Hematopoietic multipotent progenitor cell treated with erythropoietin and hydrocortisone succinate and interleukin-3 and kit ligand, for 17 days (in vitro differentiated cells): ENCODE results near the gene GREM2.

Source experiments
- DNase-seq: peaks from one replicate; pipeline ENCODE4 v3.0.0-alpha.2; 2015; ENCODE audit warnings: low spot score

GREM2 gene

DNA sequence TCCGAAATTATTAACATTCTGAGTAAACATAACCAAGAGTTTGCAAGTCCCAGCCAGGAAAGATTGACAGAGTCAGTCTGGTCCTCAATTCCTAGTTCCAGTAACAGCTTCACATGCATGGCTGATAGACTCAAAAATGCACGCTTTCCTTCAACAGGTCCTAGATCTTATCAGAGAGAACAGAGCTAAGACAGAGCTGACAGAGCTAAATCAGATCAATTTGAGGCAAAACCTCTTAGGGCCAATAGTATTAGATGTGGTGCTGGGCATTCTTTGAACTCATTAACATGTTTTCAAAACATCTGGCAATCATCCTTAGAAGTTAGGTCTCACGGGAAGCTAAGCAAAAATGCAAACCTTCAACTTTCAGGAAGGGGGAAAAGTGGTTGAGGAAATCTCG, 114.0 kb downstream of the GREM2 start:
- DNase-seq, result no peak

DNA sequence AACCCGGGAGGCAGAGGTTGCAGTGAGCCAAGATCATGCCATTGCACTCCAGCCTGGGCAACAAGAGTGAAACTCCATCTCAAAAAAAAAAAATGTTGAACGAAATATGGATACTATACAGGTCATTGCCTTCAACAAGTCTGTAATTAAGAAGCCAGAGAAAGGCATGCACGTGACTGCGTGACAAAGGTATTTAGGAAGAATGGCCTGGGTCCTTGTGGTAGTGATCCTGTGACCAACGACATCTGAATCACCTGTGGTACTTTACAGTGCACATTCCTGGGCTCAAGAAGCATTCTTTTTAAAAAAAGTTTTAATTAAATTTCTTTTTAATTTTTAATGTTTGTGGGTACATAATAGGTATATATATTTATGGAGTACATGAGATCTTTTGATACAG, 115.0 kb downstream of the GREM2 start:
- no peak for DNase-seq

DNA sequence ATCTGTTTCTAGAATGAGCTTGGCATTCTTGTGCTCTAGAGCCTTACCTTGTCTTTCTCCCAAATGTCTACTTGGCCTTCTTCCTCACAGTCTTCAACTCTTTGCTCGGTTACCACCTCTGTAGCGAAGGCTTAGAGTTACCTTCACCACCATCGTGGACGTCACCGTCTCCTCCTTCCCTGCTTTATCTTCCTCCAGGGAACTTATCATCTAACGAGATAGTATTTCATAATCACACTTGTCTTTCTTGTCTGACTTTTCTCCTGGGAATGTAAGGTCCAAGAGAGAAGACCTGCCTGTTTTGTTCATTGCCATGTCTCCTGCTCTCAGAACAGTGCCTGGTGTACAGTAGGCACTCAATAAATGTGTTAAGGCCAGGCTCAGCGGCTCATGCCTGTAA, 115.6 kb downstream of the GREM2 start:
- no peak for DNase-seq

DNA sequence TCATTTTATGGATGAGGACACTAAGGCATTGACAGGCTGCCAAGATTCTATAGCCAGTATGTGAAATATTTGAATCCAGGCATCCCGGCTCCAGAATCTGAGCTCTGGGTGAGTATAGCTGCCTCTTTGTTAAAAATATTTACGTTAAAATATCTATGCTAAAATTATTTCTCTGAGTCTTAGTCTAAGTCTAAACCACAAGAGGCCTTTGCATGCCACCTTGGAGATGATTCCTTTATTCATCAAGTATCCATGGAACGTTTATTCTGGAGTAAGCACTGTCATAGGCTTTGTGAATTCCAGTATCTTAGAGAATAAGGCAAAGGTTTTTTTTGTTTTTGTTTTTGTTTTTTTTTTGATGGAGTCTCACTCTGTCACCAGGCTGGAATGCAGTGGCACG, 116.4 kb downstream of the GREM2 start:
- DNase-seq, result no peak

DNA sequence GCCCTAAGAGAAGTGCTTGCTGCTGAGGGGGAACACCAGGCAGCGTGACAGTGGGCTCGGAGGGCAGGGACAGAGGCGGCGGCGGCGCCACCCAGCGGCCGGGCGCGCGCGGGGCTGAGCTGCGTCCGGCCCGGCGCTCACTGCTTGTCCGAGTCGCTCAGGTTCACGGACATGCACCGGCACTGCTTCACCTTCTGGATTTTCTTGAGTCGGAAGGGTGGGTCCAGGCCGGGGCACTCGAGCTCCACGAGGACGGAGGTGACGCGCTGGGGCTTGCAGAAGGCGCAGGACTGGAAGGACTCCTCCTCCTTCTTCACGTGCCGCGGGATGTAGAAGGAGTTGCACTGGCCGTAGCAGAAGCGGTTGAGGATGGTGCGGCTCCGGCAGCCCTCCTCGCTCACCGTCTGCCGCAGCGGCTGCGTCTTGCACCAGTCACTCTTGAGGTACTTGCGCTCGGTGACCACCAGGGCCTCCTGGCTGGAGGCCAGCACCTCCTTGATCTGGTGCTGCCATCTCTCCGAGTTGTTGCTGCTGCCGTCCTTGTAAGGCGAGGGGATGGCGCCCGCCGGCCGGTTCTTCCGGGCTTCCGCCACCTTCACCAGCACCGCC, 119.0 kb downstream of the GREM2 start:
- no peak for DNase-seq

DNA sequence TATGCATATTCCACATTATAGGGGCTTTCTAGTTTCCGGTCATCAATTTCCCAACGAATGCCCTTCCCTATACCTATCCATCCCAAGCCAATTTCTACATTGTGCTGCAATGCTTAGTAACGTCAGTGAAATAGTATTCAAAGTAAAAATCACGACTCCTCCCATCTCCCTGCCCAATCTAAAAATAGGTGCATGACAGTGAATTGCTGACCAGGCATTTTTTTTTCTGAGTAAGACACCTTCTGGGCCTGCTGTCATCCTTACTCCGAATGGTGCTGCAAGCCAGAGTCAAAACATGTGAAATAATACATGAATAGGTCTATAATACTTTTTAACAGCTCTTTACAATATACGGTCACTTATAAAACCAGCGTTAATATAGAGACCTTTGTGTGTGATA, 120.2 kb downstream of the GREM2 start:
- DNase-seq, result no peak

DNA sequence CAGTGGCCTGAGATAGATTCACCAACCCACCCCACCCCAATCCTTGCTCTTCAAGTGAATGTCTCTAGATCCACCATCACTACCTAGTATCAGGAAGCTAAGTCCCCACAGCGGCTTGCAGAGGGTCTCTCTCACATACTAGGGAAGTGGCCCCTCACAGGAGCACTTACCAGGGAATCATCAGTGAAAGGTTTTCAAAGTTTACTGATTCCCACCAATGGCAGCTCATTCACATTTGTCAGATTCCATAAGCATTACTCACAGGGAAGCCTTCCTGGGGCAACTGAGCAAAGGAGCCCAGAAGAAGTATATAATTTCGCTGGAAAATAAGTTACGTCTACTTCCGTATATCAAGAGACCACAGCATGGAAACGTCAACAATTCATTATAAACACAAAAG, 120.8 kb downstream of the GREM2 start:
- no peak for DNase-seq

DNA sequence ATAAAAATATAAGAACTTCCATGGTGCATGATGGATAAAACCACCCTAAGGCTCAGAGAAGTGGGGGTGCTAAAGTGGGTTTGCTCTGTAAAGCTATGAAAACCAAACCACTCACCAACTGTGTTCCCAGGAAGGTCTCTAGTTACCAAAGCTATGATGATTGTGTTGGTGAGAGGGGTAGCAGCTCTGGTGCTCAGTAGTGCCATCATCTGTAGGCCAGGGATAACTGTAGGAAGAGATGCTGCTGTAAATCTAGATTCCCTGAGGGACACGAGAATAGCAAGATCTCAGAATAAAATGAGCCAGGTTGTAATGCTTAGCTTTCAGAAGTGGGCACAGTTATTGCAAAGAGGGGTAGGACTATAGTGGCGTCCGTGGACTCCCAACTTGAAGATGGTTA, 124.5 kb downstream of the GREM2 start:
- DNase-seq, result no peak

DNA sequence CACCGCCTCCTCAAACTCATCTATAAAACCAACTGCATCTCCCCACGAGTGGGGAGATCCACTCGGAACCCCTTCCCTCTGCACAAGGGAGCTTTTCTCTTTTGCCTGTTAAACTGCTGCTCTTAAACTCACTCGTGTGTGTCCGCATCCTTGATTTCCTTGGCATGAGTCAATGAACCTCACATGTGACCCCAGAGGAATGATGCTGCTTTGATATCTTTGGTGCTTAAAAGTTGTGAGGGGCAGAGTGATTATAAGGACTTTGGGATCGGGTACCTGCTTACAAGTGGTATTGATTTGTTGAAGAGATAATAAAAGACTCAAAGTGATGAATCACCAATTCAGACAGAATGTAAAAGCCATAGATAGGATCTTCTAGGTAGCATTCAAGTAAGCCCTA, 125.3 kb downstream of the GREM2 start:
- no peak for DNase-seq

DNA sequence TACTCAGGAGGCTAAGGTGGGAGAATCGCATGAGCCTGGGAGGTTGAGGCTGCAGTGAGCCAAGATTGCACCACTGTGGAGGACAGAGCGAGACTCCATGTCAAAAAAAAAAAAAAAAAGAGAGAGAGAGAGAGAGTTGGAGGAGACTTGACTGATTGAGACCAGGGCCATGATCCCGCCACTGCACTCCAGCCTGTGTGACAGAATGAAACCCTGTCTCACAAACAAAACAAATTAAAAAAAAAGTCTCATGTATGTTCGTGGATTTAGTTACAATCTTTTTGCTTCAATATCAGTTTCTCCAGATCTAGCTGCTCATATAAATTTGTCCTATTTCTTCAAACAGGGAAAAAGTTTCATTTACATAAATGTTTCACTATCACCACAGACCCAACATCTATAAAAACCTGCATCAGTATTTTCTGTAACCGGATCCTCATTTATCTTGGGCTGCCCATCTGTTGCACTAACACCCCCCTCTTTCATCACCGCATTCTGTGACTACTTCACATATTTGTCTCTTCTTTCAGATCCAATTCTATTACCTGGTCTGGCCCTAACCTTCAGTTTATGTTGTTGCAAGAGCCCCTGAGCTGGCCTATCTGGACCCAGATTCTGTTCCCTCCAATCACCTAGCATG, 127.0 kb downstream of the GREM2 start:
- no peak for DNase-seq

DNA sequence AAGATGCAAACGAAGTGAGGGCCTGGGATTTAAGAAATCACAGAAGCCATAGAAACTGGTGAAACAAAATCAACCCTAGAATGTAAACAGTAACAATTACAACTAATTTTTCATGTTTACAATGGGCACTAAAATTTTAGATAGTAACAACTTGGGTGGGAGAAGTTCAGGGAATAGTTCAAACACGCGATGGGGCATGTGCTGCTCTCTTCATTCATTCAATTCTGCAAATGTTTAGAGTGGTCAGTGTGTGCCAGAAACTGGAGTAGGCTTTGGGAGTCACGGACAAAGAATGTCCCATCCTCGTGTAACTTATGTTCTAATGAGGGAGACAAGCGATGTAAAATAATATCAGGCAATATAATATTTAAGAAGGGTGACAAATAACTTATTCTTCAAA, 133.4 kb downstream of the GREM2 start:
- DNase-seq, result no peak

DNA sequence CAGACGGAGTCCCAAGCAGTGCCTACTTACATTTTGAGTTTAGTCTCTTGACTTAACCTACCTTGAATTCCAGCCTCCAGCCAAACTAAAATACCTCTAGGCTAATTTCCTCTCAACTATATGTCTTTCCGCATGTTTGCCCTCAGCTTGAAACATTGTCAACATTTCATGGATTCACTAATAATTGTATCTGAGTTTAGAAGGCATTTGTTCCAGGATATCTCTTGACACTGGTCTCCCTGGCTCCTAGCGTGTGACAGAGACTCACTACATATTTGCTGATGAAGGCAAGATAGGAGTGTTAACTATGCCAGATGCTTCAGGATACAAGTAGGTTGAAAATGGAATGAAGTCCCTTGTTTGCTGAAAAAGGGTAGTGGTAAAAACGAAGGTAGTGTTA, 136.1 kb downstream of the GREM2 start:
- no peak for DNase-seq

DNA sequence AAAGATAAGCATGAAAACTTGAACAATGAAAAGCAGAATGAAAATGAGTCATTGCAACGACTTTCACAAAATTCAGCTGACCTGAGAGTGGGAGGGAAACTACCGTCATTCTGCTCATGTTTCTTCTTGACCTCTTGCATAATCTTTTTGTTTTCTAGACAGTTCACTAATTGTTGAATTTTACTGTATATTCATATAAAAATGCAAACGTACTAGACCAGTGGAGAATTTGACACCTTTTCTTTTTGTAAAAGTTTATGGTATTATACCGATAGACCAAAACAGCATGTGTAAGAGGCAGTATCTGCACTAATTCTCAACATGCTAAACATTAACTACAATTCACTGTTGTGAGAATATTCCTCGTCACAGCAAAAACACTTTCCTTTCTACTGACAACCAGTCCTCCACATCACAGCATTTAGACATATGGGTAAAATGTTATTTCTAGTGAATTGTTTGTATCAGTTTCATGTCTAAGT, 137.8 kb downstream of the GREM2 start:
- DNase-seq, result no peak

DNA sequence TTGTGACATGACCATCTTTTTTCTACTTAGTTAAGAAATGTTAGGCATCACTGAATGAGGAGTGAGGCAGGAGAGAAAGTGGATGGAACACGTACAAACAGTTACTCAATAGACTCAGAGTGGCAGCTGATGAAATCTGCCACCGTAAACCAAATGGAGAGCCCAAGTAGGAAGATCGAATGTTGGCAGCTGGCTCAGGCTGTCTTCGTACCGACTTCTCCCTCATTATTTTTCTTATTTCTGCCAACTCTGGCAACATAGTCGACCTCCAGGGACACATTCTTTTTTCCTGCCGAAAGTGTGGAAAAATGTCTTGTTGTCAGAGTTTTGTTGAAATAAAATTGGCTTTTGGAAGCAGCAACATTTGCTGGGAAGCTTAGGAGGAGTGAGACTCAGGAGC, 143.3 kb downstream of the GREM2 start:
- no peak for DNase-seq

DNA sequence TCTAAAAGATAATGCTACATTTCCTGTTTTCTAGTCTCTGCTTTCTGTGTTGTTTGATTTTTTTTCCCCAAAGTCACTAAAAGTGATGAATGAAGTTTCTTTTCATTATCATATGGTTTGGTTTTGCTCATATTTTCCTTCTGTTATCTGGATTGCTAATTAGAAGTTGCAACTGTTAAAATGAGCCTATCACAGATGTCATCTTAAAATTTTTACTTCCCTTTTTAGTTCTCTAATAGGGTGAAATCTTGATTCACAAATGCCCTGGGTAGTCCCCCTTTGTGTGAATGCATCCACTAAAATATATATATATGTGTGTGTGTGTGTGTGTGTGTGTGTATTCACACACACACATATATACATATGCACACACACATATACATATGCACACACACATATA, 144.1 kb downstream of the GREM2 start:
- DNase-seq, result no peak

DNA sequence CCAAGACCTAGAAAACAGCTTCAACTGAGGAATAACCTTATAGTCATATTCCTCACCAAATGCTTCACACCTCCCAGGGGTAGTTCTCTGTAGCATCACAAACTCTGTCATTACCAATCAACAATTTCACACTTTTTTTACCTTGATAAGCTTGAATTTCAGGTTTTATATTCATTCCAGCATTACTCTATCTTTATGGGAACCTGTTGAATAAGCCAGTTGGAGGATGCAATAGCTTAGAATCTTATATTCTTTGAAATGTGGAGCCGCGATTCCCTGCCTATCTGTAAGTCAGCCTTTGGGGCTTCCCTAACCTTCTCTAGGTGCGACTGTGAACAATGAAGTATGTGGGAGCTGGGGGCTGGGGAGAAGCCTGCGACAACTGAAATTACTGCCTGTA, 145.4 kb downstream of the GREM2 start:
- no peak for DNase-seq

DNA sequence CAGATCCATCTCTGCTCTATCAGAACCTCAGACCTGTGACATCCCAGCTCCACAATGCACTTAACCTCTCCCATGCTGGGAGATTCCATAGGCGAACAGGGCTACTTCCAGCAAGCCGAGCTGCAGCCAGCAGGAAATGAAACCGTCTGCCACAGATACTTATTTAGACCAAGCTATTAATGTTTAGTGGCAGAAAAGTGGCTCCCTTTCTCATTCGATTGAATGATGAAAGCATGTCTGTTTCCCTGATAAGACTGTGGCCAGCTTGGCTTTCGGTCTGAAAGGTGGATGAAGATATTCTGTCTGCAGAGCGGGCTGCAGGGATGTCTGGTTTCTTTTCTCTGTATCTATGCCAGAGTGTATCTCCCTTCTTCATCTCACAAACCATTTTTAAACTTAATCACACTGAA, 146.4 kb downstream of the GREM2 start:
- DNase-seq, result no peak

DNA sequence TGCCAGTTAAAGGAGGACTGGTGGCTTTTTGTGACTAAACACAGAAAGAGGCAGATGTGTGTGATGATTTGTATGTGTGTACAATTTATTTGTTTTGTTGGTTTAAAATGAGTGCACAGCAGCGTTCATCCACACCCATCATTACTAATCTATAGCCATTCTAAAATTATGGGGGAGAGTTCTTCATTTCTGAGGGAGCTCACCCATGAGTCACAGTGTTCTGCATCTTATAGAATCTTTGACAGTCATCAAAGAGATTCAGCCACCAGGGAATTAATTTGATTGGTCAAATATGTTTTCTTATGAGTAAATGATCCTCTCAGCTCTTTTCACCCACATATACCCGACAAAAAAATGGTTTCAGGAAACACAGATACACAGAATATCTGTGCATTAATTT, 147.9 kb downstream of the GREM2 start:
- no peak for DNase-seq

DNA sequence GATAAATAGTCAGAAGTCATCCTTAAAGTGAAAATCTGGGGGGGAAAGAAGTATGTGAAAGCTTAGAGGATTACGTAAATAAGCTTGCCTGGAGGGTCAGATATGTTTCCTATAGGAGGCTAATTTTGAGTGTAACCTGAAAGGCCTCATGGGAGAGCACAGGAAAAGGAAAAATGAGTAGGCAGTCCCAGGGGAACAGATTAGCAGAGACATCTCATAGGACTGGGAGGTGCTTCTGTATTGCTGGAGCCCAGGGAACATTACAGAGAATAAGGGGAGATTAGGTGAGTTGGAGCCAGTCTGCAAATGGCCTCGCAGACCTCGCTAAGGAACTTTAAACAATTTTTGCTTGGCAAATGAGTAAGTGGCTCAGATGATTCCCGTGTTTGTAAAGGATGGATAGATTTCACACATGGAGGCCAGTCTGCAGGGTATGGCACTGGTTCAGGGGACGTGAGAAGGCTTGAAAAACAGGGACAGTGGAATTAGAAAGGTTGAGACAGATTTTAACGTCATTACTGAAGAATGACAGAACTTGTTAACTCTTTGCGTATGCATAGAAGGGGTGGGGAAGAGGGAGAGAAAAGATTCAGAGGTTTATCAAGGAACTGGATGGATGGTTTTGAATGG, 149.1 kb downstream of the GREM2 start:
- no peak for DNase-seq

DNA sequence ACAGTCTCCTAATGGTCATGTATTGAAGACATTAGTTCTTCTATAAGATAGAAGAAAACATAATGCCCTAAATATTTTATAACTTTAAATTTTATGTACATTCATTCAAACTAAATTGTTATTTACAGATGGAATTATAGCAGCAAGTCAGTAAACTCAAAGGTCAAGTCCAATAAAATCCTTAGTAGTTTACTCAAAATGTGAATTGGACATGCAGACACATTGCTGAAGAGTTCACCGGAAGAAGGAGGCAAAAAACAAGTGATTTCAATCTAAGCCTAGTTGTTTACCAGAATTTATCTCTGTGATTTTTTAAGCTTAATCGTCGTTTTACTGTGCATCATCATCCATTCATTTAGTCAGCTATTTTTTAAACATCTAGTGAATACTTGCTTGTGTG, 149.7 kb downstream of the GREM2 start:
- DNase-seq, result no peak

DNA sequence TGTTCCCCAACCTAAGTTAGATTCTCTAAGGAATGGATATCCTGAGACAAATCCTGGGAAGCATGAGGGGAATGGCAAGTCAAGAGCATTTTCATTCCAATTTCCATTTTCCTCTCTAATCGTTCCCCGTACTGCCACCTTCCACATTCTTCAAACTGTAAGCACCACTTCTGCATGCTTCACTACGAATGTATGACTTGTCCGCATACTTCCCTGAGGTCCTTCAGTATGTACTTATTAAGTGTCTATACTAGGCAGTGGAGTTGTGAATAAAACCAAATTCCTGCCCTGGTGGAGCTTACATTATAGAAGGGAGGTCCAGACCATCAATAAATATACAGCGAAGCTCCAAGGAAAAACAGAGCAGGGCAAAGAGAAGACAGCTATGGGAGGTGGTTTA, 154.8 kb downstream of the GREM2 start:
- no peak for DNase-seq

DNA sequence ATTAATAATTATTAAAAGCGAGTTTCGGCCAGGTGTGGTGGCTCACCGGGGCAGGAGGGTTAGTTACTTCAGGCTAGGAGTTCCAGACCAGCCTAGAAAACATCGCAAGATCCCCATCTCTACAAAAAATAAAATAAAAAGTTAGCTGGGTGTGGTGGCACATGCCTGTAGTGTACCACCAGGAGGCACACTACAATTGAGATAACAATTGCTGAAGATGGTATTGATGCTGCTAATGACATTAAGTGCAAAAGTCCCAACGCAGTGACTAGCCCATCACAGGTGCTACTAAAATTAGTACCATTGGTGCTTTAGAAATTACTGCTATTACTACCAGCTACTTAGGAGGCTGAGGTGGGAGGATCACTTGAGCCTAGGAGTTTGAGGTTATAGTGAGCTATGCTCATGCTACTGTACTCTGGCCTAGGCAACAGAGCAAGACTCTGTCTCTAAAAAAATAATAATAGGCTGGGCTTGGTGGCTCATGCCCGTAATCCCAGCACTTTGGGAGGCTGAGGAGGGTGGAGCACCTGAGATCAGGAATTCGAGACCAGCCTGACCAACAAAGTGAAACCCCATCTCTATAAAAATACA, 156.6 kb downstream of the GREM2 start:
- DNase-seq, result no peak

DNA sequence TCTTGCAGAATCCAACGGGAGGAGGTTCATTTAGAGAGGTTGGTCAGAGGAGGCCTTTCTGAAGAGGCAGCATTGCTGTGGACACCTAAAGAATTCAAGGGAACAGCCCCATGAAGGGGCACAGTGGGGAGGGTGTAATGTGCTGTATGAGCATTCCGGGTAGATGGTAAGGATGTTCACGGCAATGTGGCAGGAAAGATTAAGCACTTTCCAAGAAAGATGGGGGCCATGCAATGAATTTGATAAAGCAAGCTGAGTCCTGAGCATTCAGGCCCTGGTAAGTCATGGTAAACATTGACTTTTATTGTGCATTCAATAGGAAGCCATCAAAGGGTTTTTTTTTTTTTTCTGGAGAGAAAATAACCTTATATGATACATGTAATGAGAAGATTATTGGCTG, 166.6 kb downstream of the GREM2 start:
- no peak for DNase-seq
